A549 (cell line): ENCODE measurements around the gene NXF1. TPM values are rescaled to one million over a fixed set of nuclear protein-coding genes. Genes with fewer than 3 reads are reported as not detected.

Experiments
- ATAC-seq, 2 experiments: fragments of 200-7000 bp in 1 of 2; fragments of >200 bp in 1 of 2; cut with Nextera tagmentation in 1 of 2; cut with Tn5 transposase in 1 of 2; 3 replicates each; pipeline versions ENCODE4 v1.8.0 to v1.9.1; 2018 to 2020; ENCODE audit warnings: mild to moderate bottlenecking in 1 of 2, moderate library complexity in 1 of 2
- CTCF ChIA-PET: fragments of 300-600 bp; sonication (Branson Sonifier 250); formaldehyde crosslinking; extraction: SDS; loops from one replicate; lab custom pipeline; 2021; ENCODE audit warnings: antibody characterized with exemption, inconsistent platforms; lab: Yijun Ruan, JAX
- POLR2A ChIA-PET: fragments of 350-600 bp; formaldehyde crosslinking; extraction: SDS; loops from one replicate; lab custom pipeline; 2021; ENCODE audit warnings: antibody characterized with exemption, inconsistent platforms; lab: Yijun Ruan, JAX
- DNase-seq, 2 experiments: peaks; one replicate each; pipeline versions ENCODE4 v3.0.0 to v3.0.0-alpha.2; 2011 to 2016; ENCODE audit warnings: low read depth in 1 of 2, low spot score in 1 of 2
- FAIRE-seq: peaks from 2 replicates; lab custom pipeline; 2011; peaks lifted over from hg19 to GRCh38; lab: Jason Lieb, UNC
- H3K27ac ChIP-seq, 2 experiments: fragments of >200 bp; sonication (Bioruptor Twin); formaldehyde crosslinking; 3 replicates each; pipeline ENCODE4 v1.5.1; 2016 to 2017
- H3K4me1 ChIP-seq: fragments of >200 bp; sonication (Bioruptor Twin); formaldehyde crosslinking; 3 replicates; pipeline ENCODE4 v1.6.1; 2016
- H3K4me2 ChIP-seq: fragments of >200 bp; sonication (Bioruptor Twin); formaldehyde crosslinking; 3 replicates; pipeline ENCODE4 v1.6.1; 2016
- H3K4me3 ChIP-seq: fragments of >200 bp; sonication (Bioruptor Twin); formaldehyde crosslinking; 3 replicates; pipeline ENCODE4 v1.5.1; 2016
- H3K9me3 ChIP-seq: fragments of >200 bp; sonication (Bioruptor Twin); formaldehyde crosslinking; 3 replicates; pipeline ENCODE4 v1.6.1; 2016
- CBX2 ChIP-seq: fragments of 200-600 bp; sonication (generic); IDR thresholded peaks from 2 replicates; pipeline ENCODE4 v1.6.1; 2016; ENCODE audit warnings: low read depth, mild to moderate bottlenecking, borderline replicate concordance
- CEBPB ChIP-seq, 2 experiments: fragments of >200 bp in 1 of 2; sonication (Bioruptor Twin) in 1 of 2; formaldehyde crosslinking in 1 of 2; IDR thresholded peaks; 2 replicates each; pipeline ENCODE4 v1.6.1; 2012 to 2016
- CHD2 ChIP-seq: fragments of 150-350 bp; IDR thresholded peaks from 2 replicates; pipeline ENCODE4 v1.6.1; 2014; ENCODE audit warnings: low read length; ENCODE audit not compliant: partially characterized antibody
- CHD4 ChIP-seq: fragments of 200-600 bp; sonication (generic); IDR thresholded peaks from 2 replicates; pipeline ENCODE4 v1.6.1; 2016; ENCODE audit warnings: antibody characterized with exemption, mild to moderate bottlenecking, borderline replicate concordance
- EP300 ChIP-seq, 2 experiments: fragments of >200 bp; sonication (Bioruptor Twin); formaldehyde crosslinking; IDR thresholded peaks; 2 replicates in 1 of 2; 3 replicates in 1 of 2; pipeline ENCODE4 v1.6.1; 2016 to 2017
- FOSL2 ChIP-seq, 2 experiments: fragments of 450-650 bp in 1 of 2; fragments of >200 bp in 1 of 2; sonication (Bioruptor Twin) in 1 of 2; formaldehyde crosslinking; IDR thresholded peaks; 2 replicates each; pipeline versions ENCODE4 v1.5.0 to v1.6.1; 2016 to 2020; ENCODE audit warnings: mild to moderate bottlenecking in 1 of 2, moderate library complexity in 1 of 2
- FOXS1 ChIP-seq: fragments of 250-450 bp; sonication (Bioruptor Pico); IDR thresholded peaks from 2 replicates; pipeline ENCODE4 v1.5.0; 2020; ENCODE audit warnings: mild to moderate bottlenecking, moderate library complexity
- HEYL ChIP-seq: fragments of 250-450 bp; sonication (Bioruptor Pico); IDR thresholded peaks from 2 replicates; pipeline ENCODE4 v1.8.0; 2021; ENCODE audit warnings: mild to moderate bottlenecking, moderate library complexity
- HOXB13 ChIP-seq: fragments of 250-450 bp; sonication (Bioruptor Pico); IDR thresholded peaks from 2 replicates; pipeline ENCODE4 v1.5.0; 2020; ENCODE audit warnings: low read depth, mild to moderate bottlenecking, moderate library complexity
- HOXB5 ChIP-seq: fragments of 250-450 bp; sonication (Bioruptor Pico); IDR thresholded peaks from 2 replicates; pipeline ENCODE4 v1.5.0; 2020; ENCODE audit warnings: mild to moderate bottlenecking, moderate library complexity
- JUN ChIP-seq, 2 experiments: fragments of >200 bp; sonication (Bioruptor Twin); formaldehyde crosslinking; IDR thresholded peaks; 2 replicates in 1 of 2; 3 replicates in 1 of 2; pipeline ENCODE4 v1.6.1; 2016 to 2017
- KDM1A ChIP-seq: fragments of 200-600 bp; sonication (generic); IDR thresholded peaks from 2 replicates; pipeline ENCODE4 v1.6.1; 2016; ENCODE audit warnings: low read depth, mild to moderate bottlenecking
- MAFK ChIP-seq: fragments of 450-650 bp; IDR thresholded peaks from 2 replicates; pipeline ENCODE4 v1.6.1; 2014; ENCODE audit not compliant: partially characterized antibody
- MAX ChIP-seq: IDR thresholded peaks from 2 replicates; pipeline ENCODE4 v1.6.1; 2012
- POLR2AphosphoS2 ChIP-seq: conservative IDR thresholded peaks from 2 replicates; pipeline ENCODE4 v1.6.1; 2012; ENCODE audit warnings: low read length, improper control_type of control experiment, inconsistent platforms
- RARB ChIP-seq: fragments of 250-450 bp; sonication (Bioruptor Pico); IDR thresholded peaks from 2 replicates; pipeline ENCODE4 v1.8.0; 2021; ENCODE audit warnings: mild to moderate bottlenecking, moderate library complexity
- RCOR1 ChIP-seq: fragments of 150-350 bp; IDR thresholded peaks from 2 replicates; pipeline ENCODE4 v1.6.1; 2014; ENCODE audit warnings: antibody characterized with exemption, low read length, low read depth
- SMC3 ChIP-seq: fragments of >200 bp; sonication (Bioruptor Twin); formaldehyde crosslinking; IDR thresholded peaks from 3 replicates; pipeline ENCODE4 v1.6.1; 2018; ENCODE audit warnings: inconsistent platforms
- SREBF2 ChIP-seq: fragments of 450-650 bp; IDR thresholded peaks from 2 replicates; pipeline ENCODE4 v1.6.1; 2014; ENCODE audit warnings: mild to moderate bottlenecking, moderate library complexity
- TP53 ChIP-seq: fragments of 250-450 bp; sonication (Bioruptor Pico); IDR thresholded peaks from 2 replicates; pipeline ENCODE4 v1.5.0; 2021; ENCODE audit warnings: mild to moderate bottlenecking, moderate library complexity
- USF2 ChIP-seq: fragments of 450-650 bp; IDR thresholded peaks from 2 replicates; pipeline ENCODE4 v1.6.1; 2014; ENCODE audit warnings: antibody characterized with exemption
- ZC3H11A ChIP-seq: fragments of 450-650 bp; IDR thresholded peaks from 2 replicates; pipeline ENCODE4 v1.6.1; 2014; ENCODE audit warnings: antibody characterized with exemption, mild to moderate bottlenecking
- ZFP36 ChIP-seq: fragments of 450-650 bp; IDR thresholded peaks from 2 replicates; pipeline ENCODE4 v1.6.1; 2014; ENCODE audit warnings: borderline replicate concordance; ENCODE audit not compliant: partially characterized antibody
- ZSCAN20 ChIP-seq: fragments of 250-450 bp; sonication (Bioruptor Pico); IDR thresholded peaks from 2 replicates; pipeline ENCODE4 v1.8.0; 2022; ENCODE audit warnings: mild to moderate bottlenecking, moderate library complexity
- WGBS: methylation state at CpG from one replicate; pipeline ENCODE4 v1.1.6; 2017; ENCODE audit errors: missing lambda C conversion rate; 5-methylcytosine and 5-hydroxymethylcytosine counted together
- polyA plus RNA-seq, 4 experiments: library from polyadenylated mRNA; depleted of rRNA in 3 of 4; stranded (reverse); fragments of >200 nt; fragmentation: RNase III in 1 of 4; extraction: RNeasy Plus Mini Kit Qiagen cat#74134 plus additional on column Dnase treatment in 1 of 4; gene quantifications; 2 replicates in 3 of 4; 3 replicates in 1 of 4; pipeline ENCODE4 v1.2.3, GENCODE V29; 2011 to 2017
- TF ChIP-seq, protein P1 (sequence below): IDR thresholded peaks from 2 replicates; pipeline ENCODE4 v1.6.1; 2012; ENCODE audit warnings: low read depth, borderline replicate concordance
- TF ChIP-seq, protein P2 (sequence below): IDR thresholded peaks from 2 replicates; pipeline ENCODE4 v1.6.1; 2012
- TF ChIP-seq, protein P3 (sequence below): fragments of 150-350 bp; IDR thresholded peaks from 2 replicates; pipeline ENCODE4 v1.6.1; 2014; ENCODE audit warnings: low read depth, mild to moderate bottlenecking, low read length
- TF ChIP-seq, protein P4 (sequence below): fragments of 250-450 bp; sonication (Bioruptor Pico); IDR thresholded peaks from 2 replicates; pipeline ENCODE4 v1.5.0; 2021; ENCODE audit warnings: mild to moderate bottlenecking, moderate library complexity, borderline replicate concordance

The NXF1 gene
- polyA plus RNA-seq, 2 of the 4 experiments (the other 2 are of a cell fraction) = 35.5 to 47.7 TPM

DNA sequence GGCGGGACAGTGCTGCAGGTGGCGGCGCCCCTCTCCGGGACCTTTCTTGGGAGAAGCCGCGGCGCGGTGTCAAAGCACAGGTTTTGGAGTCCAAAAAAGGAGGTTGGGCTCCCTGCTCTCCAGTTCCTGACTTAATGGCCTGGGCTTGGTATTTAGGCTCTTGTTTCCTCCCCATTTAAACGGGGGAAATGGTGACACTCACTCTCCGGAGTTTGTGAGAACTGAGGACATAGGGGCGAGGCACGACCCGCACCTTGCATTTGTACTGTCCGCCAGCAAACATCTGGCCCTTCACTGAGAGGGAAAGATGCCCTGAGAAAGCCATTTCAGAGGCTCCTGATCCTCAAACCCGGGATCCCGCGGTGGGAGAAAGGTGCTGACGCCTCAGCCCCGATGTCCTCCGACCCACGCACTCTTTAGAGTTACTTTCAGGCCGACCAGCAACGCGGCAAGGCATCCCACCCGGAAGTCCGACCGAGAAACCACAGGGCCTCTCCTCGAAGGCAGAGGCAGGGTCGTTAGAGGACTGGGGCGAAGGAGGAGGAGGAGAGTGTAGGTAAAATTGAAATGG, 37.0 kb upstream of the NXF1 start (continued):
- TF ChIP-seq, protein P1, sequence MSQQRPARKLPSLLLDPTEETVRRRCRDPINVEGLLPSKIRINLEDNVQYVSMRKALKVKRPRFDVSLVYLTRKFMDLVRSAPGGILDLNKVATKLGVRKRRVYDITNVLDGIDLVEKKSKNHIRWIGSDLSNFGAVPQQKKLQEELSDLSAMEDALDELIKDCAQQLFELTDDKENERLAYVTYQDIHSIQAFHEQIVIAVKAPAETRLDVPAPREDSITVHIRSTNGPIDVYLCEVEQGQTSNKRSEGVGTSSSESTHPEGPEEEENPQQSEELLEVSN = peak; percentile 46; the same call in 1 of the 2 replicates

GRCh38 chr11:62841361-62842170, 36.3 kb upstream of the NXF1 start:
- ATAC-seq = peak; percentile 87 to 91
- peak; percentile 100 for FAIRE-seq
- H3K4me1 ChIP-seq = peaks cover 16% of the 10 kb centered on the region
- H3K4me3 ChIP-seq = peak overlapping the region; percentile 89
- ChIA-PET CTCF (interaction anchor here (1.1 to 1.3 kb wide), 3 partner anchors 56 to 249 kb away, joined by 3 to 4 read pairs (median 4); no protein-coding TSS in a partner anchor), POLR2A (interaction anchor here (0.6 to 3.4 kb wide), 44 partner anchors 9 to 1097 kb away, joined by 3 to 159 read pairs (median 5); partner anchors contain the start of genes B3GAT3, C11orf98, CSKMT and EEF1G)
- under 1% methylated on average over 33 of the region's 33 CpGs for WGBS
- peak; percentile 97 to 99 for DNase-seq
- peak overlapping the region; percentile 94 to 99 for H3K27ac ChIP-seq
- H3K9me3 ChIP-seq = no peaks in the 10 kb centered on the region
- H3K4me2 ChIP-seq = peak overlapping the region; percentile 70
- no peak for TF ChIP-seq SREBF2
- peak; percentile 98 for TF ChIP-seq HOXB5 (CRISPR knock-in tag)
- TF ChIP-seq EP300 (IDR thresholded peaks at IDR 0.05) = peak in 1 of 2 experiments; percentile 49; a peak in 1 of 5 replicates
- TF ChIP-seq, protein P2, sequence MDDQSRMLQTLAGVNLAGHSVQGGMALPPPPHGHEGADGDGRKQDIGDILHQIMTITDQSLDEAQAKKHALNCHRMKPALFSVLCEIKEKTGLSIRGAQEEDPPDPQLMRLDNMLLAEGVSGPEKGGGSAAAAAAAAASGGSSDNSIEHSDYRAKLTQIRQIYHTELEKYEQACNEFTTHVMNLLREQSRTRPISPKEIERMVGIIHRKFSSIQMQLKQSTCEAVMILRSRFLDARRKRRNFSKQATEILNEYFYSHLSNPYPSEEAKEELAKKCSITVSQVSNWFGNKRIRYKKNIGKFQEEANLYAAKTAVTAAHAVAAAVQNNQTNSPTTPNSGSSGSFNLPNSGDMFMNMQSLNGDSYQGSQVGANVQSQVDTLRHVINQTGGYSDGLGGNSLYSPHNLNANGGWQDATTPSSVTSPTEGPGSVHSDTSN = peak; percentile 96
- TF ChIP-seq HOXB13 = peak; percentile 61; the same call in 1 of the 2 replicates
- TF ChIP-seq CHD4 = no peak
- TF ChIP-seq KDM1A = no peak
- no peak; the same call in 1 of the 2 replicates for TF ChIP-seq ZC3H11A
- no peak for TF ChIP-seq ZFP36
- peak; percentile 91 for TF ChIP-seq HEYL
- TF ChIP-seq MAX = peak; percentile 93
- peak; percentile 38; the same call in 1 of the 2 replicates for TF ChIP-seq USF2
- TF ChIP-seq JUN (IDR thresholded peaks at IDR 0.05) = peak; percentile 100
- TF ChIP-seq ZSCAN20 (CRISPR knock-in tag) = peak; percentile 86
- TF ChIP-seq FOSL2 (IDR thresholded peaks at IDR 0.05) = no peak
- peak; percentile 92 for TF ChIP-seq FOSL2 (CRISPR knock-in tag; IDR thresholded peaks at IDR 0.05)
- TF ChIP-seq TP53 (CRISPR knock-in tag) = peak; percentile 100
- TF ChIP-seq, protein P1 = 0 out of 2 replicates have a peak, but pooled peaks have one; percentile 13
- TF ChIP-seq CBX2 = peak; percentile 51; the same call in 1 of the 2 replicates
- TF ChIP-seq FOXS1 (CRISPR knock-in tag) = peak; percentile 92
- peak; percentile 56 for TF ChIP-seq CHD2
- peak; percentile 100 for TF ChIP-seq RARB (CRISPR knock-in tag)
- TF ChIP-seq POLR2AphosphoS2 = peak; percentile 97
- TF ChIP-seq RCOR1 = 0 out of 2 replicates have a peak, but pooled peaks have one; percentile 37
- TF ChIP-seq CEBPB (IDR thresholded peaks at IDR 0.05) = peak in 1 of 2 experiments; percentile 72; a peak in 2 of 4 replicates
- TF ChIP-seq, protein P3, sequence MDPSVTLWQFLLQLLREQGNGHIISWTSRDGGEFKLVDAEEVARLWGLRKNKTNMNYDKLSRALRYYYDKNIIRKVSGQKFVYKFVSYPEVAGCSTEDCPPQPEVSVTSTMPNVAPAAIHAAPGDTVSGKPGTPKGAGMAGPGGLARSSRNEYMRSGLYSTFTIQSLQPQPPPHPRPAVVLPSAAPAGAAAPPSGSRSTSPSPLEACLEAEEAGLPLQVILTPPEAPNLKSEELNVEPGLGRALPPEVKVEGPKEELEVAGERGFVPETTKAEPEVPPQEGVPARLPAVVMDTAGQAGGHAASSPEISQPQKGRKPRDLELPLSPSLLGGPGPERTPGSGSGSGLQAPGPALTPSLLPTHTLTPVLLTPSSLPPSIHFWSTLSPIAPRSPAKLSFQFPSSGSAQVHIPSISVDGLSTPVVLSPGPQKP = no peak
- TF ChIP-seq, protein P4, sequence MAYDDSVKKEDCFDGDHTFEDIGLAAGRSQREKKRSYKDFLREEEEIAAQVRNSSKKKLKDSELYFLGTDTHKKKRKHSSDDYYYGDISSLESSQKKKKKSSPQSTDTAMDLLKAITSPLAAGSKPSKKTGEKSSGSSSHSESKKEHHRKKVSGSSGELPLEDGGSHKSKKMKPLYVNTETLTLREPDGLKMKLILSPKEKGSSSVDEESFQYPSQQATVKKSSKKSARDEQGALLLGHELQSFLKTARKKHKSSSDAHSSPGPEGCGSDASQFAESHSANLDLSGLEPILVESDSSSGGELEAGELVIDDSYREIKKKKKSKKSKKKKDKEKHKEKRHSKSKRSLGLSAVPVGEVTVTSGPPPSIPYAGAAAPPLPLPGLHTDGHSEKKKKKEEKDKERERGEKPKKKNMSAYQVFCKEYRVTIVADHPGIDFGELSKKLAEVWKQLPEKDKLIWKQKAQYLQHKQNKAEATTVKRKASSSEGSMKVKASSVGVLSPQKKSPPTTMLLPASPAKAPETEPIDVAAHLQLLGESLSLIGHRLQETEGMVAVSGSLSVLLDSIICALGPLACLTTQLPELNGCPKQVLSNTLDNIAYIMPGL (CRISPR knock-in tag) = peak; percentile 100
- TF ChIP-seq SMC3 = no peak; the same call in 2 of the 3 replicates
- TF ChIP-seq MAFK = no peak
